ENCODE data around the gene FANK1.

GRCh38 chr10:125951290-125951689 is 54.9 kb downstream of the FANK1 start:
- TF ChIP-seq CTCF (IDR thresholded peaks at IDR 0.05) = no peak
- no peak for TF ChIP-seq EZH2 (IDR thresholded peaks at IDR 0.05; ENCODE audit: borderline replicate concordance, insufficient read depth, low read depth, low read length, poor library complexity, severe bottlenecking)
